Esophagus muscularis mucosa (tissue), 3 donors: ENCODE data around the gene VAV1.

Experiments
- POLR2A ChIP-seq: fragments of 450-650 bp; IDR thresholded peaks from one replicate; pipeline ENCODE4 v1.6.1; 2017; ENCODE audit warnings: antibody characterized with exemption, moderate library complexity, mild to moderate bottlenecking, low read depth
- POLR2AphosphoS5 ChIP-seq, 2 donors: sonication (generic); formaldehyde crosslinking; IDR thresholded peaks; one replicate each; pipeline ENCODE4 v1.6.1; 2017; ENCODE audit warnings: antibody characterized with exemption in 2 of 2
- TF ChIP-seq, protein P1 (sequence below), 3 experiments: fragments of 200-600 bp in 2 of 3; fragments of 450-650 bp in 1 of 3; sonication (generic) in 2 of 3; IDR thresholded peaks; one replicate each; pipeline ENCODE4 v1.5.1; 2017 to 2019; ENCODE audit warnings: antibody characterized with exemption in 3 of 3, mild to moderate bottlenecking in 2 of 3, moderate library complexity in 1 of 3

DNA sequence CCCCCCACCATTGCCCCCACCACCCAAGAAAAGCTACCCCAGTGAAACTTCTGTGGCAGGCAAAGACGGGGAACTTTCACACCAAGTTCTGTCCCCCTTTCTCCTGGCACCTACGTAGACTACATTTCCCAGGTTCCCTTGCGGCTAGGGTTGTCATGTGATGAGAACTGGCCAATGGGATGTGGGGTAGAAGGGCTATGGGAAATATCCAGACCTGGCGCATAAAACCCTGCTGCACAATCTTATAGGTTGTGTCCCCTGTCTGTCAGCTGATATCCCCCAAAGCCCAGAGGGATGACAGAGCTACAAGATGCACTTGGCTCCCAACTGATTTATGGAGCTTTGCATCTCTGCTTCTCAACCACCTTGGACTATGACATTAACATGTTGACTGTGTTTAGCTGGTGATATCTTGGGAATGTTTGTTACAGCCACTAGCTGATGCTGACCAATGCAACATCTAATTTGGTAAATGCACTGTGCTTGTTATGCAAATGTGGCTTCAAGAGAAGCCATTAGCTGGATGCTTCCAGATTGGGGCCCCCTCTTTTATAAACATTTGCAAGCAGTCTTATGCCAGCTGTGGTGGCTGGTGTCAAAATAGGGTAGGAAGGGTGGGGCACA, 11.3 kb upstream of the VAV1 start:
- TF ChIP-seq POLR2A (no peak), POLR2AphosphoS5 (IDR thresholded peaks at IDR 0.05) (no peak)
- TF ChIP-seq, protein P1, sequence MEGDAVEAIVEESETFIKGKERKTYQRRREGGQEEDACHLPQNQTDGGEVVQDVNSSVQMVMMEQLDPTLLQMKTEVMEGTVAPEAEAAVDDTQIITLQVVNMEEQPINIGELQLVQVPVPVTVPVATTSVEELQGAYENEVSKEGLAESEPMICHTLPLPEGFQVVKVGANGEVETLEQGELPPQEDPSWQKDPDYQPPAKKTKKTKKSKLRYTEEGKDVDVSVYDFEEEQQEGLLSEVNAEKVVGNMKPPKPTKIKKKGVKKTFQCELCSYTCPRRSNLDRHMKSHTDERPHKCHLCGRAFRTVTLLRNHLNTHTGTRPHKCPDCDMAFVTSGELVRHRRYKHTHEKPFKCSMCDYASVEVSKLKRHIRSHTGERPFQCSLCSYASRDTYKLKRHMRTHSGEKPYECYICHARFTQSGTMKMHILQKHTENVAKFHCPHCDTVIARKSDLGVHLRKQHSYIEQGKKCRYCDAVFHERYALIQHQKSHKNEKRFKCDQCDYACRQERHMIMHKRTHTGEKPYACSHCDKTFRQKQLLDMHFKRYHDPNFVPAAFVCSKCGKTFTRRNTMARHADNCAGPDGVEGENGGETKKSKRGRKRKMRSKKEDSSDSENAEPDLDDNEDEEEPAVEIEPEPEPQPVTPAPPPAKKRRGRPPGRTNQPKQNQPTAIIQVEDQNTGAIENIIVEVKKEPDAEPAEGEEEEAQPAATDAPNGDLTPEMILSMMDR (IDR thresholded peaks at IDR 0.05): no peak
